ENCODE data around the gene TRIO.

TRIO gene

GRCh38 chr5:14258840-14259239, 115.7 kb downstream of the TRIO start (continued):
- TF ChIP-seq PATZ1 (CRISPR knock-in tag; IDR thresholded peaks at IDR 0.05; ENCODE audit: borderline replicate concordance), result no peak
- TF ChIP-seq GLIS3 (CRISPR knock-in tag; IDR thresholded peaks at IDR 0.05), result no peak
- no peak for TF ChIP-seq ARNTL (CRISPR knock-in tag; IDR thresholded peaks at IDR 0.05; ENCODE audit: borderline replicate concordance, low read depth)
- no peak for TF ChIP-seq ZNF70 (CRISPR knock-in tag; IDR thresholded peaks at IDR 0.05)

GRCh38 chr5:14260637-14261036, 117.5 kb downstream of the TRIO start:
- TF ChIP-seq POU6F1 (CRISPR knock-in tag; IDR thresholded peaks at IDR 0.05; ENCODE audit: borderline replicate concordance, low read depth) (no peak), ZC3H10 (CRISPR knock-in tag; IDR thresholded peaks at IDR 0.05) (no peak), OSR1 (CRISPR knock-in tag; IDR thresholded peaks at IDR 0.05) (no peak), PATZ1 (CRISPR knock-in tag; IDR thresholded peaks at IDR 0.05; ENCODE audit: borderline replicate concordance) (no peak), ZNF565 (CRISPR knock-in tag; conservative IDR thresholded peaks at IDR 0.05; ENCODE audit: low read depth) (no peak), ZFP3 (CRISPR knock-in tag; IDR thresholded peaks at IDR 0.05) (no peak), RARB (CRISPR knock-in tag; IDR thresholded peaks at IDR 0.05) (no peak), ZNF8 (CRISPR knock-in tag; IDR thresholded peaks at IDR 0.05) (no peak), ESRRG (CRISPR knock-in tag; IDR thresholded peaks at IDR 0.05) (no peak)
- no peak for ATAC-seq

GRCh38 chr5:14261235-14261634, 118.1 kb downstream of the TRIO start:
- no peak for TF ChIP-seq SNAI2 (CRISPR knock-in tag; IDR thresholded peaks at IDR 0.05)
- no peak for TF ChIP-seq ZC3H10 (CRISPR knock-in tag; IDR thresholded peaks at IDR 0.05)
- TF ChIP-seq ZFP3 (CRISPR knock-in tag; IDR thresholded peaks at IDR 0.05), result no peak
- TF ChIP-seq TSHZ2 (CRISPR knock-in tag; IDR thresholded peaks at IDR 0.05), result no peak
- ATAC-seq, result no peak

GRCh38 chr5:14261856-14262611, 118.9 kb downstream of the TRIO start:
- TF ChIP-seq TSHZ2 (CRISPR knock-in tag; IDR thresholded peaks at IDR 0.05), result no peak
- TF ChIP-seq CSDC2 (CRISPR knock-in tag; IDR thresholded peaks at IDR 0.05), result no peak
- TF ChIP-seq PATZ1 (CRISPR knock-in tag; IDR thresholded peaks at IDR 0.05; ENCODE audit: borderline replicate concordance), result no peak
- no peak for TF ChIP-seq ZNF8 (CRISPR knock-in tag; IDR thresholded peaks at IDR 0.05)
- no peak for TF ChIP-seq ZFP3 (CRISPR knock-in tag; IDR thresholded peaks at IDR 0.05)
- TF ChIP-seq PPARA (CRISPR knock-in tag; IDR thresholded peaks at IDR 0.05; ENCODE audit: borderline replicate concordance), result no peak
- TF ChIP-seq POU6F1 (CRISPR knock-in tag; IDR thresholded peaks at IDR 0.05; ENCODE audit: borderline replicate concordance, low read depth), result no peak
- no peak for TF ChIP-seq GLIS3 (CRISPR knock-in tag; IDR thresholded peaks at IDR 0.05)
- no peak for TF ChIP-seq RARB (CRISPR knock-in tag; IDR thresholded peaks at IDR 0.05)
- no peak for TF ChIP-seq ISL1 (CRISPR knock-in tag; IDR thresholded peaks at IDR 0.05)
- no peak for TF ChIP-seq BACH2 (CRISPR knock-in tag; IDR thresholded peaks at IDR 0.05; ENCODE audit: borderline replicate concordance)
- no peak for TF ChIP-seq ZFP30 (CRISPR knock-in tag; IDR thresholded peaks at IDR 0.05)
- no peak for TF ChIP-seq ZNF70 (CRISPR knock-in tag; IDR thresholded peaks at IDR 0.05)
- ATAC-seq, result no peak
